NCI-H345 treated with DMSO at 0.1 percent for 48 hours (cell line): ENCODE results near the gene OSBPL5.

Experiments used
- DNase-seq: peaks from one replicate; lab custom pipeline; 2025; ENCODE audit not compliant: unreplicated experiment; lab: John Stamatoyannopoulos, UW

The OSBPL5 gene

DNA sequence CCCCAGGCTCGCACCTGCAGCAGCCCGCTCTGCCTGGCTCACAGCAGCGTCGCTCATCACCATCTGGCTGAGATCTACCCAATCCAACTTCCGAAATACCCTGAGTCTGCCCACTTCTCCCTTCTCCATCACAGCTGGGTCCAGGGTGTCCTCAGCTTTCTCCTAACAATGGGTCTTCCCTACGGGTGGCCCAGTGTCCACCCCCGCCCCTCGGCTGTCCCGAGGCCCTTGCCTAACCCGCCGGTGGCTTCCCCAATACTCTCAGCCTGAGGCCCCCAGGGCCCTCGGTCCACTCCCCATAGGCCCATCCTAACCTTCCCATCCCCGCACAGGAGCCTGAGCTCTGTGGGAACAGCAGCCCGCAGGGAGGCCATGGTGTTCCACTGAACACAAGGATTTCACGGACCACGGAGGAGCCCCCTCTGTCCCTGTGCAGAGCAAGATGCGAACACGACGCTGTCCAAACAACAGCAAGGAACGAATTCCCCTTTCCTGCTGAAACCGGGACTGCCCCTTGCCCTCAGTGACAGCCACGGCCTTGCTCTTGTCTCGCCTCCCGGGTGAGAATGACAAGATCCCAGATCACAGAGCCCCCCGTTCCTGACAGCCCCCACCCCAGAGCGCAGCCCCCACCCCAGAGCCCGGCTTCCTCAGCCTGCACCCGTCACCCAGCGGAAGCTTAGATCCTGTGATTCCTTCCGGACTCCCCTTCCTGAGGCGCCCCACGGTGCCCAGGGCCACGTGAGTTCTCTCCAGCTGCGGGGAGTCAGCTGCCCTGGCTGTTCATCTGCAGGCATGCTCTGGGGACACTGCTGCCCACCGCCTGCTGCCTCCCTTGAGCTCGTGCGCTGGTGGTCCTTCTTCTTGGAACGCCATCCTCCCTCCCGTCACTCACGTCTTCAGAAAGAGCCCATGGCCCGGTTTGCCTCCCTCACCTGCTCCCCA, 59.0 kb downstream of the OSBPL5 start:
- no peak for DNase-seq

DNA sequence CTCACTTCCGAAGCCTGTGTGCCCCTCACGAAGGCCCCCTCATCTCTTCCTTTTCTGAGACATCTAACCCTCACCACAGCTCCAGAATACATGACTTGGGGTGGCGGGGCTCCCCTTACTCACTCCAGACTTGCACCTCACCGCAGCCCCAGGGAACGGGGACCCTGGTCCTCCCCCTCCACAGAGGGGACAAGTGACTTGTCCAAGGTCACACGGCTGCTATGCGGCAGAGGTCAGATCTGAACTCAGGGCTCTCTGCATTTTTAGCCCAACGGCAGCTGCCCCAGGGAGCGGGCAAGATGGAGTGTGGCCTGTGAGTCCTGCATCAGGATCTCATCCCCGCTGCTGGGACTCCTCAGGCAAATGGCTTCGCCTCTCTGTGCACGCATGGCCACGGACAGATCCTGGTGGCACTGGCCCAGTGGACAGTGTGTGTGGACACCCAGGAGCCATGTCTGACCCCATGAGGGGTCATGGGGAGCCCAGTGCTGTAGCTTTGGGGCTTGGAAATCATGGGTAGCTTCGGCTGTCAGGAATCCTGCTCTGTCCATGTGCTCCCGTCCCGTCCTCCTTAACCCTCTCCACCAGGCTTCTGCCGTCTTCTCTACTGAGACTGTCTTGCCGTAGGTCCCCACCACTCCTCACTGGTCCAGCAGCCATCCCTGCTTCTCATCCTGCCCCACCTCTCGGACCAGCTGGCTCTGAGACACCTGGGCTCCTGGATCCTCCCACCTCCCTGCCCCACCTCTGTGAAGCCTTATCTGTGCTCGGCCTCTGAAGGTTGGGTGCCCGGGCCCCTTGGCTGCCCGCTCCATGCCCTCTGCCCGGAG, 59.9 kb downstream of the OSBPL5 start:
- DNase-seq = no peak

DNA sequence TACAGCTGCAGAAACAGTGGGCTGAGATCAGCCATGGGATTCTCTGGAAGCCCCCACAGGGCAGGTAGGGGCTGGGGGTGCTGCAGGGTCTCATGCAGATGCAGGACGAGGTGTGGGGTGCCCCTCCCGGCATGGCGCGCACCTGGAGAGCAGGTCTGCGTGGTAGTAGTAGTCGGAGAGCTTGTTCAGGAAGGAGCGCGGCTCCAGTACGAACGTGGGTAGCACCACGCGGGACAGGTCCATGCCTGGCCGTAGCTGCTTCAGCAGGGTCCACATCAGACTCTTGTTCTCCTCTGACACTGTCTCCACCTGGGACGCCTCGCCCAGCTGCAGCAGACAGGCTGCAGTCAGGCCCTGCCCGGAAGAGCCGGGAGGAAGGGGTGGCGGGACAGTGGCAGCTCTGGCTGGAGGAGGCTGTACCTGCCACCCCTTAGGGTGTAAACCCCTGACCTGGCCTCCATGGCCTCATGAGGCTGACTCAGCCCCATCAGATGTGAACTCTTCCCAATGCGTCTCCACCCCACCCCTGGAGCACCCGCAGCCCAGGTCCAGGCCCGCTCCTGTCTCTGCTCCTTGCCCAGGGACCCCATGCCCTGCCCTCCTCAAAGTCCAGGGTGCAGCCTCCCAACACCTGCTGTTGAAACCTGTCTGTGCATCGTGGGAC, 60.9 kb downstream of the OSBPL5 start:
- DNase-seq = no peak

DNA sequence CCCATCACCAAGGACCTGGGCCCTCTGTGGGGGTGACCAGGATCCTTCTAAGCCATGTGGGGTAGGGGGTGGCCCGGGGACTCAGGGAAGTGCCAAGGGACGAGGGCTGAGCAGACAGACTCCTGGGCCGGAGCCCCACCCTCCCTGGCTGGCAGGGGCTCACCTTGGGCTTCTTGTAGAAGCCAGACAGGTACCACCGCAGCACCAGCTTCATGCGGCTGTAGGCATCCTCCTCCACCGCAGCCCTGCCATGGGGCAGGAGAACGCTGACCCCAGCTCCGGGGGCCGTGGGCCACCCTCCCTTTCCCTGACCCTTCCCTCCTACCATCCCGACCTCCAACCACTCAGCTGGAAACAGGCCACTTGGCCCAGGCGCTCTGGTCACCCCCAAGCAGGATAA, 62.0 kb downstream of the OSBPL5 start:
- DNase-seq = no peak

DNA sequence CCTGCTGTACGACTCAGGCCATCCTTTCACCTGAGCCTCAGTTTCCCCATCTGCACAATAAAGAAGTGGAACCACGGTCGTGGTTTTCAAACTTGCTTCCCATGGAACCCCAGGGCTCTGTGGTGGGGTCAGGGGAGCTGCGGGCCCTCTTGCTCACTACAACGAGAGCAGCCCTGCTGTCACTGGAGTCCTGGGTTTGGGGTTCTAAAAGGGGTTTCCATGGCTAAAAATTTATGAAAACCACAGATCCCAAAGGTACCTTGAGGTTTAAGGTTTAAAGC, 62.5 kb downstream of the OSBPL5 start:
- DNase-seq = no peak

DNA sequence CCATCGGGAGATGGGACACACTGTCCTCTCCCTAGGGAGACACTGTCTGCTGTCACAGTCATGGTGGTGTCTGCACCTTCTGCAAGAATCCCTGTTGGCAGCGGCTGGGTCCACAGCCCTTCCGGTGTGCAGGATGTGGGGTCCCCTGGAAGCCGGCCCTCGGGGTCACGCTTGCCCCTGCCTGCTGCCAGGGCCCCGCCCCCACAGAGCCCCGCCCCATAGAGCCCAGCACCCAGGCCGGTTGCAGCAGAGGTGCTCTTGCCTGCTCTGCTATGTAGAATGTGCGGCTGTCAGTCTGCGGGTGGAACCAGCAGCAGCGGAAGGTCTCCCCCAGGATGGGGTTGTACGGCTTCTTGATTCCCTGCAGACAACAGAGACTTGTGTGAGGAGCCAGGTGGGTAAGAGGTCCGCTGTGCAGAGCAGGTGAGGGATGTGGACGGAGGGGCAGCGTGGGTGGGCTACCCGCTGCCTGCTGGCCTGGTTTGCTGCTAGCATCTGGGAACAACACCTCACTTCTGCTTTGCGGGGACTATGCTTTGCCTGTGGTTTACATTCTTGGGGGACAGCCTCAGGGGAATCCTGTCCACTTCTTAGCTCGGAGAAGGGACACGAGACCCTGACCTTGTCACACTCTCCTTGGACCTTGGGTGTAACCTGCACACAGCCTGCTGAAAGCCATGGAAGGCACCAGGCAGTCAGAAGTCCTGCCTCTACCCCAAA, 63.0 kb downstream of the OSBPL5 start:
- DNase-seq = no peak

DNA sequence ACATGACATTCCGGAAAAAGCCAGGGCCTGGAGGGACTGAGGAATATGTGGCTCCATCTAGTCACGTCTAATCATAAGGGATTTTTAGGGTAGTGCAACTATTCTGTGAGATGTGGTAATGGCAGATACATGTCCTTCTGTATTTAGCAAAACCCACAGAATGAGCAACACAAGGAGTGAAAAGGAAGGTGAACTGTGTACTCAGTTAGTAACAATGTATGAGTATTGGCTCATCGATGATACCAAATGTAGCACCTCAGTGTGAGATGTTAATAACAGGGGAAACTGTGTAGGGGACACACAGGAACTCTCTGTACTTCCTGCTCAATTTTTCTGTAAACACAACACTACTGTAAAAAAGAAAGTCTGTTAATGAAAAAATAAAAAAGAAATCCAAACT, 65.9 kb downstream of the OSBPL5 start:
- DNase-seq = no peak

DNA sequence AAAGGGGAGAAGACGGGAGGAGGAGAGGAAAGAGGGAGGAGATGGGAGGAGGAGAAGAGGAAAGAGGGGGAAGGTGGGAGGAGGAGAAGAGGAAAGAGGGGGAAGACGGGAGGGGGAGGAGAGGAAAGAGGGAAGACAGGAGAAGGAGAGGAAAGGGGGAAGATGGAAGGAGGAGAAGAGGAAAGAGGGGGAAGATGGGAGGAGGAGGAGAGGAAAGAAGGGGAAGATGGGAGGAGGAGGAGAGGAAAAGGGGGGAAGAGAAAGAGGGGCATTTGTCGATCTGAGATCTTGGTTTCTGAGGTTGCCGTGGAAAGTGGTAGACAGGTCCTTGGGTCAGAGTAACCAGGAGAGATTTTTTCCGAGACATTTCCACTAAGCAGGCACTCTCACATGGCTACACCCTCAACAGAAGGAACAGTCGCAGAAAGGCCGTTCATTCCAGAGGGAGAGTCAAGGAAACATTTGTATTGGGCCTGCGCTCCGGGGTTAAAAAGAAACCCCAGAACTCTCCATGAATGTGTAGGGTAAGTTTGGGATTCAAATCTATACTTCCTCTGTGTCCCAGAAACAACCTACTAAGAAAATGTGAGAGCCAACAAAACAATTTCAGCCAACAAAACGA, 68.1 kb downstream of the OSBPL5 start:
- DNase-seq = no peak

DNA sequence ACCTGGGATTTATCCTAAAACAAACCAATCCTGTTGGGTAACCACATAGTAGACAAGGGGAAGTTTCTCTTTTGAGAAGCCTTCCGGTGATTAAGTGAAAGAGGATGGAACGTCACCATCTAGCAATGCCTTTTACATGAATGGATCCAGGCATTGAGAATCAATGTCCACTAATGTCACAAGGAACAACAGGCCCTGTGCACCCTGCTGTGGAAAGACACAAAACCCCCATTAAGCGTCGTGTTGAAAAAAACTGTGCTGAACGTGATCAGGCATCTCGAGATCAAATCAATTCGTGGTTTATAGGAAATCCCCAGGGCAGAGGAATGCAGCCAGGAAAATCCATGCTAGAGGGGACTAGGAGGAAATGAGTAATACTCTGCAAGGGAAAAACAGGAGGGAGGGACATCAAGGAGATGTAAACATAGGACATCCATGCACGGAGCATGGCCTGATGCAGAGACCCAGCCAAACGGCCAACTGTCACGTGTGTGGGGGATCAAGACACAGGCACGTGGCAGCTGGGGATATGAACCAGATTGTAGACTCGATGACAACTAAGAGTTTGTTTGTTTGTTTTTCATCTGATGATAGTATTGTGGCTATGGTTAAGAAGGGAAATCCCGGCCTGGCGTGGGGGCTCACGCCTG, 69.3 kb downstream of the OSBPL5 start:
- DNase-seq = no peak

DNA sequence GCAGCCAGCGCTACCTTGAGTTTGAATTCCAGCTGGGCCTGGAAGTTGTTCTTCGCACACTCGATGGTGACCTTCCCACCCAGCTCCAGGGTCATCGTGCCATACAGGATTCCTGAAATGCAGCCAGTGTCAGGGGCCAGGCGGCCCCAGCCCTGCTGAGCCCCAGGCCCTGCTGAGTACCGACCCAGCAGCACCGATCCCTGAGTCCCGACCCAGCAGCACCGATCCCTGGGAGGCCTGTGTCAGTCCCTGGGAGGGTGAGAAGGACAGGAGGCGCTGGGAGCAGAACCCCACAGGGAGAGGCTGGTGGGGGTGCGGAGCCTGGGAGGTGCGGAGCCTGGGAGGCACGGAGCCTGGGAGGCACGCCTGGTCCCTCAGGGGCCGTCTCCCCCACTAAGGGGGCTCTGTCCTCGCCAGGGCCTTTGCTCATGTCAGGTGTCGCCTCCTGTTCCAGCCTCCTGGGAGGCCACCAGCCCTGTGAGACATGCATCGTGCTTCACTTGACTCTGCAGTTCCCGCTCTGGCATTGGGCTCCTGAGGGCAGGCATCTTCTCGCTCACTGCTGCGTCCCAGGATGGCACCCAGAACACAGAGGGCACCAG, 70.8 kb downstream of the OSBPL5 start:
- no peak for DNase-seq

DNA sequence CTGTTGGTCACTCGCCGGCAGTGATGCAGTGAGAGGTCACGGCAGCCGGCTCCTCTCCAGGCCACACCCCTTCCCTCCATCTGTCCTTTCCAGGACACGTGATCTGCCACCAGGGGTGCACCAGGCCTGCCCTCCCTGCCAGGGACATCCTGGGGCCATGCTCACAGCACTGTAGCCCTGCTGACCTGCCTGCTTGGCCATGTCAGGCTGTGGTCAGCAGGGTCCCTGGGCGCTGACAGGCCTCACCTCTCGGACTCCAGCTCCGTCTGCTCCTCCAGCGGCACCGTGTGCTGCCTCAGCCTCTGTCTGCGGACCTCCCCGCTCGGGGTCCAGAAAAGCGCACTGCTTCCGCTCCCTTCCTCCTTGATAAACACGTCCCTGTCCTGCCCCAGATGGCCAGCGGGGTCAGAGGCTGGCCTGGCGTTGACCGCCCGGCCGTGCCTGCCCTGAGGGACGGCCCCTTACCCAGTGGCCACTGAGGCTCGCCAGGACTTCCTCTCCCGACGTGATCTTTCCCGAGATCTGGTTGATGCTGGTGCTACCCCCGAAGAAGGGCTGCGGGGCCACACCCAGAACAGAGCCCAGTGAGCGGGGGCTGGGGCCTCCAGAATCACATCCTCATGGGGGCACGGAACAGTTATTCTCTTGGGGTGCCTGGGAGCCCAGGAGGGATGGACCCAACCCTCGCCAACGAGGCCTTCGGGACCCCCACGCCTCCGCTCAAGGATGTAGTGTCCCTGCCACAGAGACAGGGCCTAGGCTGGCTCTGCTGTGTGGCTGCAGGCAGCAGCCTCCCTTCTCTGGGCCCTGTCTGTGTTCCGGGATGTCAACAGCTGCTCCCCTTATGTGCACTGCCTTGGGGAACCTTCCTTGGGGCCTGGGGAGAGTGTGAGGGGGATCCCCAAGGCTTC, 71.6 kb downstream of the OSBPL5 start:
- no peak for DNase-seq

DNA sequence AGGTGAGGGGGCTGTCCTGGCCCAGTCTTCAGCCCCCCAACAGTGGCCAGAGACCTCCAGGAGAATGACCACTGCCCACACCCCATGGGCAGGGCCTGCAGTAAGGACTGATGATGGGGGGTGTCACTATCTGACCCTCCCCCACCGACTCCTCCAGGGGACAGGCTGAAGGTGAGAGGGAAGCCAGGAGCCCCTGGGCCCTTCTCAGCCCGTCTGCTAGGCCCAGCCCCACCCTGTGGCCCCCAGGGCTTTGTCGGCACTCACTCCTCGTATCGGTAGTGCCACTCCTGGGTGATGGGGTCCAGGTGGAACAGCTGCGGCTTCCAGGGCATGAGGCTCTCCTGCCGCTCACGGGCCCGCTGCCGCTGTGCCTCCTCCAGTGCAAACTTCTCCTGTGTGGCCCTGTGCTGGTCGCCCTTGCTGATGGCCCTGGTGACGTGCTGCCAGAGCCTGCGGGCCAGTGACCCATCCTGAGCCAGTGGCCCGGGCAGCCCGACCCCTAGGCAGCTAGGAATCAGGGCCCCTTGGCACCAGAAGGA, 72.4 kb downstream of the OSBPL5 start:
- no peak for DNase-seq

DNA sequence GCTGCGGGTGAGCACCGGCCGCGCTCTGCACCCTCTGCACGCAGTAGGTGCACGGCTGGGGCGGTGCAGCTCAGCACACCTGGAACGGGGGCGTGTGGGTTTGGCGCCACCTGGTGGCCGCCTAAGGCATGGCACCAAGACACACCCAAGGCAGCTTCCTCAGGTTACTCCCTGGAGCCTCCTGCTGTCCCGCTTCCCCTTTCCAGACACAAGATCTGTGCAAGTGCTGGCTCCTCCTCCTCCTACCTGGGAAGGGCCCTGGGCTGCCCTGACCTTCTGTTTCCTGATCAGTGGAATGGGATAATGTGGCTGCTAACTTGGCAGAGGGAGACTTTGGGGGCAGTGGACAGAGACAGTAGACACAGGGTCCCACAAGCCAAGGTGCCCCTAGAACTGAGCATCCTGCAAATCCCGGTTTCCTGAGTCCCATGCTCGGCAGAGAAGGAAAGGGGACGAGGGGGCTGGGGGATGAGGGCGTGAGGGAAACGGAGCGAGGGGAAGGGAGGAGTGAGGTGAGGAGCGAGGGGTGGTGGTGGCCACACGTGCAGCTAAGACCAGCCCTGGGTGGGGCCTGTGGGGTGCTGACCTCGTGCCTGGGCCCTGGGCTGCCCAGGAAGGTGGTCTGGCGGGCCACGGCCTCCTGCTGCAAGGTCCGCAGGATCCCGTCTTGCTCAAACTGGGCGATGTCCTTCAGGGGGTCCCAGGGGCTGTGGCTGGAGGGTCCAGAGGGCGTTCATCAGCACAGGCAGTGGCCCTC, 73.1 kb downstream of the OSBPL5 start:
- DNase-seq = peak; percentile 11

DNA sequence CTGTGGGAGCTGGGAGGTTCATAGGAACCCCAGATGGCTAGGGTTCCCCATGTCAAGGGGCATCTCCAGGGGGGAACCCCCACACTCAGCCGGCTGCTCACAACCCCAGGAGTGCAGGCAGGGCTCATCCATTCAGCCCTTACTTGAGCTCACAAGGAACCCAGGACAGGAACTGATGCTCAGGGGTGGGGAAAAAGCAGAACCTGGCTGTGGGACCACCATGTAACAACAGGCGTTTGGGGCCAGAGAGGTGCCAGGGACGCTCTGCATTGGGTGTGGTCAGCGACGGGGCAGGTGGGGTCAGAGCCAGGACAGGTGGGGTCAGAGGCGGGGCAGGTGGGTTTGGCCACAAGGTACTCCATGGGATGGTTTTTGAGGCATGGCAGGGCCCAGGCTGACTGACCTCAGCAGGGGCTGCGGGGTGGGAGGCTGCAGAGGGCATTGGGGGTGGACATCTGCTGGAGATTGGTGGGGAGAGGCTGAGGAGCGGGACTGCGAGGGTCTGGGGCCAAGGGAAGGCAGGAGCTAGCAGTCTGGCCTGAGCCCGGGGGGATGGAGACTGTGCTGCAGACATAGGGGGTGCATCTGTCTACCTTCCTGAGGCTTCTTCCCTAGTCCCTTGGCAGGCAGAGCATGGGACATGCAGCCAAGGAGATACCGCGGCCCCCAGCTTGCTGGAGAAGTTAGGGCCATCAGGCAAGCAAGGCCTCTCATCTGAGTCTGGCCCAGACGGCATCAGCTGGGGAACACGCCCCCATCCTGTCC, 73.8 kb downstream of the OSBPL5 start:
- no peak for DNase-seq

DNA sequence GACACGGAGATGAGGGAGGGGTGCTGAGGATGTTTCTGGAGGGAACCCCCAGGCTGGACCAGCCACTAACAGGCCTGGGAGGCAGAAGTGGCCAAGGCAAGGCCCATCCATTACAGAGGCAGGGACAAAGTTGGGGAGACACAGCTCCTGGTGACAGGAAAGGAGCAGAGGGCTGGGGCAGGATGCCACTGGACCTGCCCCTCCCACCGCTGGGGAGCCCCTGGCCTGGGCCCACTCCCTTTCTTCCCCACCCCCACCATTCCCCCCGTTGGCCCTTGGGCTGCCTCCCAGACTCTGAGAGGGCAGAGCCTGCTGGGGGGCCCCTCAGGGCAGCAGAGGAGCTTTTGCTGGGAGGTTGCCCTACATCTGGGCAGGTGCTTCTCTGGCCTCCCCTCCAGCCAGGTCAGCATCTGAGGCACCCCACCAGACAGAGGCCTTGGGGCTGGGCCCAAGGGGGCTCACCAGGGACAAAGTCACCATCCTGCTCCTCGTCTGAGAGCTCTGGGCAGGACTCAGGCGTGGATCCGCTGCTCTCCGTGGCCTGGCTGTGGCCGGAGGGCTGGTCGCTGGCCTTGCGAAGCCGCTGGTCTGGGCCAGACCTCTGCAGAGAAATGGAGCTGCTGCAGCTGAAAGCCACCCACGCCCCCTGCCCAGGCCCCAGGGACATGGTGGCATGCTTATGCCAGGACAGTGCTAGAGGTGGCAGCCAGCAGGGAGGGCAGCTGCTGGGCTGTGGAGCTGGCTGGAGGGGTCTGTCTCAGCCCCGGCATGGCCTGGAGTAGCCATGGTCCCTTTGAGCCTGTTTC, 74.8 kb downstream of the OSBPL5 start:
- DNase-seq = no peak
